ENCODE results near the gene RAE1.

The RAE1 gene

DNA sequence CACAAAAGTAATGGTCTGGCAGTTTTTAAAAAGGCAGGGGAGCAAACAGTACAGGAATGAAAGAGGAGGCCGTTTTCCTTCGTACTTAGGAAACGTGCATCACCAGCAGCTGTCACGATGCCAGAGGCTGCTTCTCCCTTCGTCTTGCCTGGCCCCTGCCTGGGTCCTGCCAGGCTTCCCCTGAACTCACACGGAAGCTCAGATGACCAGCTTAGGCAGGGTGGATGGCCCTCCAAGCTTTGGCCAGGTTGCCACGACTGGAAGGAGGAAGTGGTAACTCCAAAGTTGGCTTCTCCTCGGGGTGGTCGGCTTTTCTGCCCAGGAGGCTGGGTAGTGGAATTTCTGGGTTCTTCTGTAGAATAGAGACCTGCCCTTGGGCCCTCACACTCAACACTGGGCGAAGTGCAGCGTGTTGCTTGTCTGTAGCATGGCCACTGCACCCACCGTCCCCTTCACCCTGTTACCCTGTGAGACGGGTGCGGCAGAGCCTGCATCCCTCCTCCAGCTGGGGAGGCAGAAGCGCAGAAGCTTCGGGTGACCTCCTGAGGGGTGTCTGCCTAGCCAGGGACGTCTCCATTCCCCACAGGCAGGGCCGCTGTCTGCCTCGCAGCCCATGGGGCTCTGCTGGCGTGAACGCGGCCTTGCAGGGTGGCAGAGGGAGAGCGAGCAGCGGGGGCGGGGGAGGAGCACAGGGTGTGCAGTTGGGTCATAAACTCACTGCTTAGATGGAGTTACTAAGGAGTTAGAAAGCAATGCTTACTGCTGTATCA is 21.7 kb downstream of the RAE1 start:
- DNase-seq = no peak

DNA sequence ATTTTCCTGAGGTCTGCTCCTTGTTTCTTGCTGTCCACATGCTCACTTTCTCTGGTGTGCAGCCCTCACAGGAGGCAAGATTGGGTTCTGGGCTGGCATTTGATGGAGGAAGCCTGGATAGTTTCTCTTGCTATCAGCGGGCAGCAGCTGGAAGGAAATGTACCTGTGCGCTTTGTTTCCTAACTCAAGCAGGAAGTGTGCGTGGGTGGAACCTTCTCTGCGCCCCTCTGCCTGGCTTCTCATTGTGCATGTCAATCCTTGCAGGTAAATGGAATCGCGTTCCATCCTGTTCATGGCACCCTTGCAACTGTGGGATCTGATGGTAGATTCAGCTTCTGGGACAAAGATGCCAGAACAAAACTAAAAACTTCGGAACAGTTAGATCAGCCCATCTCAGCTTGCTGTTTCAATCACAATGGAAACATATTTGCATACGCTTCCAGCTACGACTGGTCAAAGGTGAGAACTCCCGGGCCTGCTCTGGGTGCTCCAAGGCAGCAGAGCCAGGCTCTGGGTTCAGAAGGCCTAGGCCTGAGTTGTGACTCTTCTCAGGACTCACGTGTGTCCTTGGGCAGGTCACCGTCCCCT is 23.4 kb downstream of the RAE1 start:
- no peak for DNase-seq

DNA sequence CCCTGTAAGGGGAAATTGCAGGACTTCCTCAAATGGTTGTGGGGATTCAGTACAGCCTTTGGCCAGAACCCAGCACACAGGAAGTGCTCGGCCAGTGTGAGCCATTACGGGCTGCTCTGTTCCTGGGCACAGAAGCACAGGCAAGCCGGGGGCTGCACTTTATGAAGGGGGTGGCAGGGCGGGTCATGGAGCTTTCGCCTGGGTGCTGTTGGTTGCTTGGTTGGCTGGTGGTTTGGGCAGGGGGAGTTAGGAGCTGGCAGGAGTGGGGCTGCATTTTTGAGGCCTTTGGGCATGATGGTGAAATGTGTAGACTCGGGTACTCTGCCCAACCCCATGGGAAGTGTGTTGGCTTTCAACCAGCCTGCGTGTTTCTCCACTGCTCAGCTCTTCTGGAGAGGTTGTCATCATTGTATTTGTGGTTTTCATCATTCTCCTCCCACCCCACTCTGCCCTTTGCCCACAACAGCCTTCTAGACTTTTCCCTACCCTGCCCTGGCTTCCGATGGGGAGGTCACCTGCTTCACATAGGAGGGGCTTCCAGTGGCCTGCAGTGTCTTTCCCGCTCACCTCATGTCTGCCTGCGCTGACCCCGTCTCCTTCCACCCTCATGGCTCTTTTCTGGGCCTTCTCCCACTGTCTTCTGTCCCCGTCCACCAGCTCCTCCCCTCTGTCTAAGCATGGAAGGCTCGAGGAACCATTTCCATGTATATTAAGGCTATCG is 24.0 kb downstream of the RAE1 start:
- DNase-seq = no peak

DNA sequence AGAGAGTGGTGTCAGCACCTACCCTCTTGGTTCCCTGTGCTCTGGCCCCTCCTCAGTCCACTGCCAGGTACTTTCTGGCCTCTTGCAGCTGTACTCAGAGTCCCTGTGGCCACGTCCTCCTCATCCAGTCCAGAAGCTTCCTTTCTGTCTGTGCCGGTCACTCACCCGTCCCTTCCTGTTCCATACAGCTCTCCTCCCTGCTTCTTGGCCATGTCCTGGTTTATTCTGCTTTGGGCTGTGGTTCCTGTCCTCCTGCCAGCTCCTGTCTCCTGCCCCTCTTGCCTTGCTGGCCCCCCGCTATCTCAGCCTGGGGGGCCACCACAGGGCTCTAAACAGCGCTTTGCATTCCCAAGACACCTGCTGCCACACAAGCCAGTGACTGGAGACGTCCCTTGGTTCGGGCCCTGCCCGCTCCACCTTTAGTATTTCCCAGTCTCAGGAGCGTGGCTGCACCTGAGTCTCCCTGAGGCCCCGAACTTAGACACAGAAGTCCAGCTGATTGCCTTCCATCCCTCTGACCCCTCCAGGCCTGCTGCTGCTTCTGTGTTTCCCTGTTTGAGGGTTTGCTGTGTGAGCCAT is 24.7 kb downstream of the RAE1 start:
- no peak for DNase-seq

DNA sequence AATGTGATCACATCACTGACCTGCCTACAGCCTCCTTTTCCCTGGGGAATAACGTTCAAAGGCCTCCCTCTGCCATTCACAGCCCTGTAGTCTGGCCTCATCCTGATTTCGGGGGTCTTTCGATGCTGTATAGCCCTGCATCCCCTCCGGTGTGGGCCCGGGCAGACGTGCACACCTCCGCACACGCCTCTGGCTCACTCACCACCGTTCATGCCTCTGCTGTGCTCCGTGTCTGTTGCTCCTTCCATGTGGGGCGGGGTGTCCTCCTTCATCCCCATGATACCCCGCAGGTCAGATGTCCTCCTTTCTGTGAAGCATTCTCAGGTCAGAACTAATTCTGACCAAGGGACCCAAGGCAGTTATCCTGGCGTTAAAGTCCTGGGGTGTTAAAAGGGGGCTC is 26.3 kb downstream of the RAE1 start:
- DNase-seq = no peak

DNA sequence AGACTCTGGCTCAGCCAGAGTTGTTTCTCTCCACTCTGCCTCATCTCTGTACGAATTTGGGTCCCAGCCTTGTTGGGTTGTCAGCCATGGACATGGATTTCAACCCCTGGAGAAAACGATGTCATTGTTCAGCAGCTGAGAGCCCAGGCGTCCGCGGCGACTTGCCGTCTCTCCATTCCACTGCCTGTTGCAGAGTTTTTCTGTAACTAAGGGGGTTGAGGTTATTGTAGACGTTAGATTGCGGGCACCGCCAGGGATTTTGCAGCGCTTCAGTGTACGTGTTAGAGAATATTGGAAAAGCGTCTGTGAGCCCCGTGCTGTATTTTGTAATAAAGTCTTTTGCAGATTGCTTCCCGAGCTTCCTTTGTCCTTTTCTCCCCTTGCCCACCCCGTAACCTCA is 27.1 kb downstream of the RAE1 start:
- DNase-seq = no peak

DNA sequence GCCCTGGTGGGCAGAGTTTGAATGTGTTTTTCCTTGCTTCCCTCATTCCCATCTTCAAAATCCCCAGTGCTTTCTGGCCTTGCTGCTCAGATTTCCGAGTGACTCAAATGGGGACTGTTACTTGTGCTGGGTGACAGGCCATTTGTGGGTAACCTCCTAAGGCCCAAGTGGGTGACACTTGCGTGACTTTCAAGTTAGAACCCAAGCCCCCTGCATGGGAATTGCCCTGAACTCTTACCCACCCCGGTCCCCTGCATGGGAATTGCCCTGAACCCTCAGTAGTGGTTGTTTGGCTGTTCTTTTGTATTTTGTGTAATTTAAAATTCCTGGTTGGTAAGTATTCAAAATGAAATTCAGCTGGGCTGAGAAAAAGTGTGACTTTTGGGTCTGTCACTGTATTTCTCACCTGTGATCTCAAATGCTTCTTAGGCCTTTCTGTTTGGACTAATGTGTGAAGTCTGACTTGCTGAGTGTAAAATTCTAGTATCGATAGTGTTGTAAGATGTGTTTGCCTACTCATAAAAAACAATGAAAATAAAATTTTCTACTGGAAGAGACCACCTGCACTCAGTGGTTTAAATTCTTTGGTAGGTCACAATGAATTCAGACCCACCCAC is 27.7 kb downstream of the RAE1 start:
- DNase-seq = no peak

DNA sequence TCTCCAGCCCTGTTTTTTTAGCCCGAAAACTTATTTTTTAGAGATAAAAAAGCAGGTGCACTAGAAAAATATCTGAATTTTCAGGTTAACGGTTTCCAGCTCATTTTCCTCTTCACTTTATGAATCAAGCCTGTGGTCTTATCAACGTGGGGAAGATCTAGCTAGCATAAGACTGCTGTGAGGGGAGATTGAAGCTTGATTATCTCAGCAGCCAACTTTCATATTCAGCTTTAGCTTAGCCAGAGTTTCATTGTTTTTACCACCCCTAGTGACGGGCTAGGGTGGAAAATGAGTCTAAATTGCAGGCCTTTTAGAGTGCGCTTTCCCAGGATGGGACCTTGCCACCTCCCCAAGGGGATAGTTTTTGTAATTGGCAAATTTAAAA is 28.2 kb downstream of the RAE1 start:
- DNase-seq = no peak

DNA sequence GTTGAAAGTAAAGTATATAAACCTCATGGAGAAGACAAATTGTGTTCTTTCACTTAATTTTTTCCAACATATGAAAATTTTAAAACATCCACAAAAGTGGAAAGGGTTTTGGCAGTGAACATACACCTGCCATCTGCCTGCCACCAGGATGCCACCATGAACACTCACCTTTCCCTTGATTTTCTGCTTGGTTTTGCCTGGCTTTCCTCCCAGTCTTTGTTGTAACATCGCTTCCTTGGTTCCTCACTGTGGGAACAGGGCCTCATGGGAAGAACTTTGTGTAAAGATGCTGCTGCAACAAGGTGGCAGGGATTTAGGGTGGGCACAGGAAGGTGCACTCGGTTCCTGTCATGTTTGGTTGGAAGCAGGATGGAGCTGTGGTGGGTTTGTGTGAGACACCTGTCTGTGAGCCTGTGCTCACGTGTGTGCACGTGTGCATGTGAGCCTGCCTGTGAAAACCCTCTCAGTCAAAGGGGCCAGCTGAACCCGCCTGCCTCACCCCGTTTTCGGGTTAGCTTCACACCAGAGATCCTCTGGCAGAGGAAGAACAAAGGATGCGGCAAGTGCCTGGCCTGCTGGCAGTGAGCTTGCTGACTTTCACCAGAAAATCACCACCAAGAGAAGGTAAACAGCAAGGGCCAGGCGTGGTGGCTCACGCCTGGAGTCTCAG is 29.2 kb downstream of the RAE1 start:
- no peak for DNase-seq

DNA sequence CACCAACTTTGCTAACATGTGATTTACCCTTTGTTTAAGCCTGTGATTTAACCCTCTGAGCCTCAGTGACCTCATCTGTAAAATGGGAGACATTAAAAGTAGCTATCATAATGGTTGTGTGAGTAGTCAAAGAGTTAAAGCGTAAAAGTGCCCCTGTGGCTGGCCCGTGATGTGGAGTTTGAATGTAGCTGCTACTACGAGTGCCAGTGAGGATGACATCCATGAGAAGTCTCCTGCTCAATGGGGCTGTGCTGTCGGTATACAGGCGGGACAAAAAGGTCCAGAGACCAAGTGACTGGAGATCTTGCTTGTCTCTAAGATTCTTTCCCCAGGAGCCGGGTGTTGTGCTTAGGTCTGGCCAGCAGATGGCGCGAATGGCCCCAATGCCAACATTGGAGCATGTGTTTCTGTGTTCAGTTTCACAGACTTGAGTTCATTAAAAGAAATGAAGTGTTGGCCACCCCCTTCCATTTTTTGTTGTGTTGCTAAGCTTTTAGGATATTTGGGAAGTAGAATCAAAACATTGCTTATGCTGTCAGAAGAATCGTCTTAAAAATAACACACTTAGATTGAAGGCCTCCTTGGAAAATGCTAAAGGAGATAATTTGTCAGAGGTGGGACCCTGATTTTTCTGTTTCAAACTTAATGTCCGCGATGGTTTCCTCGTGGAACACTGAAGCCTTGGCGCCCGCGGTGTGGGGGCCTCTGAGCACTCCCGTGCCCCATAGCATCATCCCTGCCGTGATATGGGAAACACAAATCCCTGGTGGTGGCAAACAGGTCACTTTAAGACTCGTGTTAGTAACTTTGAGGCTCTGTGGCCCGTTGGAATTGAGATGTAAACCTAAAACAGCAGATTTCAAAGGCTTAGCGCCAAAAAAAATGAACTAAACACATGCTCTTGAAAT is 30.8 kb downstream of the RAE1 start:
- DNase-seq = peak; percentile 74

DNA sequence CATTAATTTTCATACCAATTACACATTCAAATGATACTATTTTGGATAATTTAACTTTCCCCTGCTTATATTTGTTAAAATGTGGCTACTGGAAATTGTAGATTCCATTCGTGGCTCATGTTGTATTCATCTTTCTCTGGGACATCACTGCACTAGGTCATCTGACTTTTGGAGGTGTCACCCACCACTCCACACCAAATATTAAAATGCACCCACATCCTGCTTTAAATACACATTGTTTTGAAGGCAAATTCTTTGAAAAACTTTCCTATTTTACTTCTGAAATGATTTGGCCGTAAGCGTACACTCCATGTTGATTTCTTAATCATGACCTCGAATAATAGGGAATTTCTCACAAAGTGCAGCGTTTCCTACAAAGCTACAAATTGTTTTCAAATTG is 31.5 kb downstream of the RAE1 start:
- DNase-seq = no peak

DNA sequence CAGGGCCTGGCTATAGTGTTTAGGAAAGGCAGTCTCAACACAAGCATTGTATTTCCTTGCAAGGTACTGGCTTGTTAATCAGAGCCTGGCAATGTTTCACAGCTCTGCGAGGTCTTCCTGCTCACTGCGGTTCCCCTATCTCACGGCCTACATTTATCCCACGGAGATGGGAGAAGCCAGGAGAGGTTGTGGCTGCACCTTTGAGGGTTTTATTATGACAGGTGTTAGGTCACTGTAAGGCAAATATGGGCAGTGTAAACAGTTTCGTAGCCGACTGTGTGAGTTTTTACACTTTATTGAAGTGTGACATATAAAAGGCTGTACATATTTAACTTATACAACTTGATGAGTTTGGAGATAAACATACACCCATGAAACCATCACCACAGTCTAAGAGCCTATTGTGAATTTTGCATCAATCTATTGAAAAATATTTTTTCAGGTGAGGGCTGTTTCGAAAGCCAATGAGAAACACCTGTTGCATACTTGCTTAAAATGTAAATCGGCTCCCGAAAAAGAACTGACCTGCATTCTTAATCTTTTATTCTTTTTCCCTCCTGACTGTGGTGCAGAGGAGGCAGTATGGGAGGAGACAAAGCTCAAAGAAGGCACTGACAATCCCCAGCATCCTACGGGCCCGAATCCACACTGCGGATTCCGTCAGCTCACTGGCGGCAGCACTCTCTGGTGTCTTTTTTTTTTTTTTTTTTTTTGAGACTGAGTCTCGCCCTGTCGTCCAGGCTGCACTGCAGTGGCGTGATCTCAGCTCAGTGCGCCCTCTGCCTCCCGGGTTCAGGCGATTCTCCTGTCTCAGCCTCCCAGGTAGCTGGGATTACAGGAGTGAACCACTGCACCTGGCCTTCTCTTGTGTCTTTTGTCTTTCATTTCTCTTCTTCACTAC is 32.6 kb downstream of the RAE1 start:
- DNase-seq = no peak

DNA sequence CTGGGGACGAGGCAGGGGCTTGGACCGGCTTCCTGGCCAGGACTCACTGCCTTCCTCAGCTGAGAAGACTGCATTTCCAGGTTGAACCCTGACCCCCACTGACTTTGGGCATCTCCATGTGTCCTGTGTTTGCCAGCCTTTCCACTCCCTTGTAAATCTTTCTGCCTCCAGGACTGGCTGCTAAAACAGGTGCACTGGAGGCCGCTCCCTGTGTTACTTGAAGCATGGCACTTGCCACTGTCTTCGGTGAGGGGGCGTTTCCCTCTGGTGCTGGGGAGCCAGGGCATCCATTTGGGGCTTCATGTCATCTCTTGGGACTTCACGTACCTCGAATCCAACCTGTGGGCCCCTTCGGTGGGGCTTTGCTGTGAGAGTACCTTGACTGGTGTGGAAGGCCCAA is 33.4 kb downstream of the RAE1 start:
- no peak for DNase-seq

DNA sequence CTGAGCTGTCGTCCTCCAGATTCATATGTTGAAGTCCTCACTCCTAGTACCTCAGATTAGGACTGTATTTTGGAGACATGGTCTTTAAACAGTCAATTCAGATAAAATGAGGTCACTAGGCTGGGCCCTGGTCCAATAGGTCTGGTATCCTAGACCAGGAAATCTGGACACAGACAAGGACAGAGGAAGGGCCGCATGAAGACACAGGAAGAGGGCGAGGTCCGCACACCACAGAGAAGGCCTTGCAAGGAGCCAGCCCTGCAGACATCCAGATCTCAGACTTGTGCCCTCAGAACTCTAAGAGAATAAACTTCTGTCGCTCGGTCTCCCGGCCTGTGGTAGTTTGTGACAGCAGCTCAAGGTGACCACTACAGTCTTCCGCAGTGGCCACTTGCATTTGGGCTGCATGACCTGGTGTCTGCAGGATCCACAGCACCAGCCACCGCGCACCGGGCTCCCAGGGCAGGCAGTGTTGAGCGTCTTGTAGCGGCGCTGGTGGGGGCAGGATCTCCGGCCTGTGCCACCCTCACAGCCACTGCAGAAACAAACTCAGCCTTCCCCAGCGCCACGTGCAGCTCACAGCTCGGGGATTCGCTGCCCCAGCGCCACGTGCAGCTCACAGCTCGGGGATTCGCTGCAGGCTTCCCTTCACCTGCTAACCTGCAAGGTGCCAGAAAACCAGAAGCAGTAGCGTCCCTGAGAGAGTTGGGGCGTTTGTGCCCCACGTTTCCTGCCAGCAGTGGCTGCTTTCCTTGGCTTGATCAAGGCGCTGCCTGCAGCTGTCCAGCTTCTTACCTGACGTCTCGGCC is 34.1 kb downstream of the RAE1 start:
- DNase-seq = no peak

DNA sequence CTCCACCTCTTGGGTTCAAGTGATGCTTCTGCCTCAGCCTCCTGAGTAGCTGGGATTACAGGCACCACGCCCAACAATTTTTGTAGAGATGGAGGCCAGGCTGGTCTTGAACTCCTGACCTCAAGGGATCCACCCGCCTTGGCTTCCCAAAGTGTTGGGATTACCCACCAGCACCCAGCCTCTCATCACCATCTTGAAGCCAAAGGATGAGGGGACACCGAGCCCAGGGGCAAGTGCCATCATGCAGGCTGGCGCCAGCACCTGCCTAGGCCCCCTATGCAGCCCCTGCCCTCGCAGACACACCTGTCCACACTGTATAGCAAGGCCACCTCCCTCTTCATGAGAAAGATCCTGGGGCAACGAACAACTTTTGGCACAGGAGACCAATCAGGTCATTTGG is 34.9 kb downstream of the RAE1 start:
- DNase-seq = no peak

DNA sequence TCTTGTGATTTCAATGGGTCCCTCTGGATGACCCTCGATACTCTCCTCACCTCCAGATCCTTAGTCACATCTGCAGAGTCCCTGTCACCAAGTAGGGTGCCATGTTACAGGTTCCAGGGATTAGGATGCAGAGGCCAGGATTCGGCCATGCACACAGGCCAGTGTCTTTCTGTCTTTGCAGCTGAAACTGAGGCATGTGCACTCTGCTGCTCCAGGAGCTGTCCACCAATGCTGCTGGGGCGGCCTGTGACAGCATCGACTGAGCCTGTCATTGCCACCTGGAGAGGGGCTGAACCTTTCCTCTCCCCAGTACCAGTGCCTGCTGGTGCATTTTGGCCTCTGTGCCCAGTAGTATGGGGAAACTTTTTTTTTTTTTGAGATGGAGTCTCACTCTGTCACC is 35.7 kb downstream of the RAE1 start:
- no peak for DNase-seq

DNA sequence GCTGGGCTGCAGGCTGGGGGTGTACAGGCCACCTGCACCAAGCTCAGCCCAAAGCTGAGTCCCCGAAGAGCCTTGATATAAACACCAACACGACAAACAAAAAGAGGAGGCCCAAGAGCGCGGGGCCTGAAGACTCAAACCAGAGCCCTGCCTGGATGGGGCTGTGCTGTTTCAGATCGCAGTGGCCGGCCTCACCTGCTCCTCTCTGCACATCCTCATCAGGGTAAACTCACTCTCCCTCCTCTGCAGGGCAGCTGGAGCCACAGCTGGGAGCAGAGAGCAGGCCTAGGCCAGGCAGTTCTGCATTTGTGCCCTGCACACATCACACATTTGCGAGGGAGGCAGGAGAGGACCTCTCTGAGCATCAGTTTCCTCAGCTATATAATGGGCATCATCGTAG is 36.4 kb downstream of the RAE1 start:
- no peak for DNase-seq

DNA sequence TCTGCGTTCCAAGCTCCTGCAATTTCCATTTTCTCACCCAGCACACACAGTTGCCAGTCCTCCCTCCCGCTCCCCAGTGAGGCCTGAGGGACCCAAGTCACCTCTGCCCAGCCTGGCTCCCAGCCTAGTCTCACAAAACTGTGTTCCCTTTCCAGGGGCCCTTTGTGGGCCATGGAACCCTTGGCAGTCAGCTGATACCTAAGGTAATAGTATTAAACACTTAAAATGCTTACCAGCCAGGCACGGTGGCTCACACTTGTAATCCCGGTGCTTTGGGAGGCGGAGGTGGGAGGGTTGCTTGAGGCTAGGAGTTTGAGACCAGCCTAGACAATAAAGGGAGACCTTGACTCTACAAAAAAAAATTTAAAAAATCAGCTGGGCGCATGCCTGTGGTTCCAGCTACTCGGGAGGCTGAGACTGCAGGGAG is 36.9 kb downstream of the RAE1 start:
- no peak for DNase-seq

DNA sequence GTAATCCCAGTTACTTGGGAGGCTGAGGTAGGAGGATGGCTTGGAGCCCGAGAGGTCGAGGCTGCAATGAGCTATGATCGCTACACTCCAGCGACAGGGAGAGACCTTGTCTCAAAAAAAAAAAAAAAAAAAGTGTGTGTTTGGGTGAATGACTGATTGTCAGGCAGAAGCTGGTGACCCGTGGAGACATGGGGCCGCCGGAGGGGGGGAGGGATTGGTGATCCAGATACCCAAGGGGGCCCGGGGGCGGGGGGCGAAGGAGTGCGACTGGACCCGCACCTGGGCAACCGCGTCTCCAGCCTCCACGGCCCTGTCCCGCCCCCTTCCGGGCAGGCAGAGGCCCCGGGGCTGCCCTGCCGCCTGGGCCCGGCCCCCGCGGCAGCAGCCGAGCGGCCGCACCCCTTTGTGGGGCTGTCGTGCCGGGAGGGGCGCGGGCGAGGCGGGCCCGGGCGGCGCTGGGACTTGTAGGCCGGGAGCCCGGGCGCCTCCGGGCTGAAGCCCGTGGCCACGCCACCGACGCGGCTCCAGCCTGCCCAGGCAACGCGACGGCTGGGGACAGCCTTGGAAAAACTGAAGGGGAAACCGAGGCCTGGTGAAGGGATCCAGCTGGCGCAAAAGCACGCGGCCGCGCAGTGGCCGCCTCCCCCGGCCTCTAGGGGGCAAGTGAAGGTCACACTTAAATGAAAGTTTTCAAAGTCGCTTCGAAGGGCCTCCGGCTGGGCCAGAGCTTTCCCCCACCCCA is 38.1 kb downstream of the RAE1 start:
- no peak for DNase-seq
